HepG2 (cell line): ENCODE data around the gene PXDC1. TPM values are rescaled to one million over a fixed set of nuclear protein-coding genes. Genes with fewer than 3 reads are reported as not detected.

ENCODE experiments used
- AFF4 ChIP-seq: sonication (generic); formaldehyde crosslinking; IDR thresholded peaks from 2 replicates; pipeline ENCODE4 v1.4.0; 2020; ENCODE audit warnings: missing genetic modification reagents
- ARNTL ChIP-seq: sonication (generic); formaldehyde crosslinking; IDR thresholded peaks from 2 replicates; pipeline ENCODE4 v1.4.0; 2020; ENCODE audit warnings: mild to moderate bottlenecking, missing genetic modification reagents
- CBX1 ChIP-seq: IDR thresholded peaks from one replicate; pipeline ENCODE4 v1.6.1; 2016; ENCODE audit warnings: antibody characterized with exemption, low read depth
- CREBL2 ChIP-seq: sonication (generic); formaldehyde crosslinking; IDR thresholded peaks from 2 replicates; pipeline ENCODE4 v1.8.1; 2023; ENCODE audit warnings: missing genetic modification reagents, mild to moderate bottlenecking, borderline replicate concordance
- ELF4 ChIP-seq: sonication (generic); formaldehyde crosslinking; IDR thresholded peaks from 2 replicates; pipeline ENCODE4 v1.5.0; 2020; ENCODE audit warnings: missing genetic modification reagents, mild to moderate bottlenecking, moderate library complexity, borderline replicate concordance
- HDAC2 ChIP-seq: sonication (generic); formaldehyde crosslinking; IDR thresholded peaks from 2 replicates; pipeline ENCODE4 v1.4.0; 2020; ENCODE audit warnings: missing genetic modification reagents
- IKZF1 ChIP-seq: fragments of 450-650 bp; IDR thresholded peaks from 2 replicates; pipeline ENCODE4 v1.7.1; 2016
- IRF9 ChIP-seq: sonication (generic); formaldehyde crosslinking; IDR thresholded peaks from 2 replicates; pipeline ENCODE4 v1.8.0; 2022; ENCODE audit warnings: missing genetic modification reagents, mild to moderate bottlenecking, borderline replicate concordance
- KLF11 ChIP-seq: IDR thresholded peaks from 2 replicates; pipeline ENCODE4 v1.6.1; 2016; ENCODE audit warnings: missing compliant biosample characterization
- MTA3 ChIP-seq: sonication (generic); formaldehyde crosslinking; IDR thresholded peaks from 2 replicates; pipeline ENCODE4 v1.4.0; 2020; ENCODE audit warnings: missing genetic modification reagents
- NFIB ChIP-seq: sonication (generic); formaldehyde crosslinking; IDR thresholded peaks from 2 replicates; pipeline ENCODE4 v1.9.0; 2021; ENCODE audit warnings: missing genetic modification reagents, mild to moderate bottlenecking, borderline replicate concordance
- POLR2AphosphoS2 ChIP-seq: IDR thresholded peaks from 2 replicates; pipeline ENCODE4 v1.6.1; 2011; ENCODE audit warnings: low read depth, low read length, improper control_type of control experiment
- PRDM15 ChIP-seq: sonication (generic); formaldehyde crosslinking; IDR thresholded peaks from 2 replicates; pipeline ENCODE4 v1.4.0; 2020; ENCODE audit warnings: missing genetic modification reagents
- SRF ChIP-seq: IDR thresholded peaks from 2 replicates; pipeline ENCODE4 v1.6.1; 2011; ENCODE audit warnings: mild to moderate bottlenecking, low read depth, low read length, moderate library complexity
- STAT5B ChIP-seq: sonication (generic); formaldehyde crosslinking; IDR thresholded peaks from 2 replicates; pipeline ENCODE4 v1.4.0; 2020; ENCODE audit warnings: missing genetic modification reagents
- TFDP2 ChIP-seq: sonication (generic); formaldehyde crosslinking; IDR thresholded peaks from 2 replicates; pipeline ENCODE4 v1.4.0; 2020; ENCODE audit warnings: missing genetic modification reagents
- ZNF121 ChIP-seq: sonication (generic); formaldehyde crosslinking; IDR thresholded peaks from 2 replicates; pipeline ENCODE4 v1.5.0; 2020; ENCODE audit warnings: mild to moderate bottlenecking, missing genetic modification reagents
- ZNF292 ChIP-seq: sonication (generic); formaldehyde crosslinking; IDR thresholded peaks from 2 replicates; pipeline ENCODE4 v1.8.1; 2022; ENCODE audit warnings: mild to moderate bottlenecking, low read depth, missing genetic modification reagents, borderline replicate concordance
- ZNF326 ChIP-seq: sonication (generic); formaldehyde crosslinking; IDR thresholded peaks from 2 replicates; pipeline ENCODE4 v1.4.0; 2020; ENCODE audit warnings: missing genetic modification reagents, borderline replicate concordance
- ZNF546 ChIP-seq: sonication (generic); formaldehyde crosslinking; conservative IDR thresholded peaks from 2 replicates; pipeline ENCODE4 v1.8.1; 2023; ENCODE audit warnings: mild to moderate bottlenecking, missing genetic modification reagents
- polyA plus RNA-seq, 8 experiments: library from polyadenylated mRNA; depleted of rRNA in 3 of 8; stranded (reverse) in 7 of 8; unstranded in 1 of 8; fragments of >200 nt; fragmentation: Illumina TruSeq in 4 of 8; extraction: Trizol in 4 of 8; gene quantifications; 2 replicates each; pipeline versions ENCODE4 v1.2.1 to v1.2.3, GENCODE V29; 2011 to 2016; ENCODE audit warnings: low read depth in 4 of 8, missing spikeins in 1 of 8, mixed read lengths in 1 of 8; ENCODE audit not compliant: insufficient read depth in 1 of 8
- total RNA-seq, 5 experiments: library from RNA; depleted of rRNA; stranded (reverse); fragments of >200 nt; fragmentation: Illumina TruSeq; extraction: Trizol; gene quantifications; 2 replicates each; pipeline ENCODE4 v1.2.3, GENCODE V29; 2016; ENCODE audit warnings: low read depth in 1 of 5

Gene PXDC1
- total and polyA plus RNA-seq, 2 of the 13 experiments (the other 11 are each of a cell fraction or from before 2014, with no cell fraction given) = 32.4 to 34.7 TPM

- 0 out of 2 replicates have a peak, but pooled peaks have one; percentile 6 for TF ChIP-seq ZNF121 (CRISPR knock-in tag)
- no peak for TF ChIP-seq POLR2AphosphoS2
- TF ChIP-seq MTA3 (CRISPR knock-in tag) = no peak
- no peak for TF ChIP-seq STAT5B (CRISPR knock-in tag)
- no peak for TF ChIP-seq ELF4 (CRISPR knock-in tag)
- TF ChIP-seq ZNF546 (CRISPR knock-in tag) = peak; percentile 75
- TF ChIP-seq TFDP2 (CRISPR knock-in tag) = peak; percentile 84
- no peak for TF ChIP-seq KLF11 (CRISPR knock-in tag)
- TF ChIP-seq IKZF1 = no peak
- TF ChIP-seq AFF4 (CRISPR knock-in tag) = peak; percentile 9; the same call in 1 of the 2 replicates
- TF ChIP-seq SRF = no peak
- TF ChIP-seq ZNF326 (CRISPR knock-in tag) = no peak
- TF ChIP-seq CBX1 = no peak
- TF ChIP-seq ZNF292 (CRISPR knock-in tag) = 0 out of 2 replicates have a peak, but pooled peaks have one; percentile 7
- TF ChIP-seq NFIB (CRISPR knock-in tag) = no peak
- TF ChIP-seq ARNTL (CRISPR knock-in tag) = peak; percentile 97
- TF ChIP-seq CREBL2 (CRISPR knock-in tag) = no peak
- TF ChIP-seq HDAC2 = peak; percentile 61
- TF ChIP-seq PRDM15 (CRISPR knock-in tag) = no peak
- TF ChIP-seq IRF9 (CRISPR knock-in tag) = peak; percentile 15; the same call in 1 of the 2 replicates
Measured at GRCh38 chr6:3750317-3751076, 1.0 kb downstream of the PXDC1 start (continued).
